MM.1S (cell line): ENCODE data around the gene HNRNPA0.

Experiments used
- EZH2 ChIP-seq: fragments of 300-600 bp; sonication (generic); optimal IDR thresholded peaks from 2 replicates; pipeline ENCODE3; 2017; ENCODE audit warnings: low read depth, mild to moderate bottlenecking, antibody characterized with exemption, low read length, mixed read lengths
- EZH2phosphoT487 ChIP-seq: fragments of 300-600 bp; sonication (generic); IDR thresholded peaks from 2 replicates; pipeline ENCODE4 v1.6.1; 2018; ENCODE audit warnings: antibody characterized with exemption, low read length
- TF ChIP-seq, protein P1 (sequence below): fragments of 300-600 bp; sonication (generic); IDR thresholded peaks from 2 replicates; pipeline ENCODE4 v1.5.1; 2016; ENCODE audit warnings: antibody characterized with exemption, low read length, mixed read lengths

DNA sequence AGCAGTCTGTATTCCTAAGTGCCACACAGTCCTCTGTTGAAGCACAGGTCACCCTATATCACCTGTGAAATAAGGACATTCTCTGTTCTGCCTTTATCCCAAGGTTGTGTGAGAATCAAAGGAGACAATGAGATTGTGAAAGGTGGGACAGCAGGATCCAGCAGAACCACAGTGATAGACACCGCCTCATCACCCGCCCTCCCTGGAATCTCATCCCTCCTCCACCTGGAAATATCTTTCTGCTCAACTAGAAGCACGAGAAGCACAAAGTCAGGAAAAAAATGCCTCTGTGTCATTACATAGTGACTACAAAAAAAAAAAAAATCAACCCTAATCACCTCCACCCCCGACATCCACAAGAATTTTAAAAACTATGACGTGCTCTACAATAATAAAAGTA lies 50.6 kb downstream of the HNRNPA0 start:
- TF ChIP-seq, protein P1, sequence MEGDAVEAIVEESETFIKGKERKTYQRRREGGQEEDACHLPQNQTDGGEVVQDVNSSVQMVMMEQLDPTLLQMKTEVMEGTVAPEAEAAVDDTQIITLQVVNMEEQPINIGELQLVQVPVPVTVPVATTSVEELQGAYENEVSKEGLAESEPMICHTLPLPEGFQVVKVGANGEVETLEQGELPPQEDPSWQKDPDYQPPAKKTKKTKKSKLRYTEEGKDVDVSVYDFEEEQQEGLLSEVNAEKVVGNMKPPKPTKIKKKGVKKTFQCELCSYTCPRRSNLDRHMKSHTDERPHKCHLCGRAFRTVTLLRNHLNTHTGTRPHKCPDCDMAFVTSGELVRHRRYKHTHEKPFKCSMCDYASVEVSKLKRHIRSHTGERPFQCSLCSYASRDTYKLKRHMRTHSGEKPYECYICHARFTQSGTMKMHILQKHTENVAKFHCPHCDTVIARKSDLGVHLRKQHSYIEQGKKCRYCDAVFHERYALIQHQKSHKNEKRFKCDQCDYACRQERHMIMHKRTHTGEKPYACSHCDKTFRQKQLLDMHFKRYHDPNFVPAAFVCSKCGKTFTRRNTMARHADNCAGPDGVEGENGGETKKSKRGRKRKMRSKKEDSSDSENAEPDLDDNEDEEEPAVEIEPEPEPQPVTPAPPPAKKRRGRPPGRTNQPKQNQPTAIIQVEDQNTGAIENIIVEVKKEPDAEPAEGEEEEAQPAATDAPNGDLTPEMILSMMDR, result no peak
- TF ChIP-seq EZH2 (no peak), EZH2phosphoT487 (no peak)
